Activated CD4-positive, alpha-beta memory T cell treated with anti-CD3 and anti-CD28 coated beads, Interleukin-2, amount 10 ng/mL, durations not matched to agents 7 days and 5 days (primary cell): ENCODE data around the gene C2orf49. TPM values are rescaled to one million over a fixed set of nuclear protein-coding genes. Genes with fewer than 3 reads are reported as not detected.
A peak's percentile ranks its signal among the peaks of the same experiment; 100 is the strongest.

Experiments
- CTCF ChIA-PET: fragments of 350-600 bp; sonication (Branson Sonifier 250); formaldehyde crosslinking; loops from one replicate; lab custom pipeline; 2021; ENCODE audit warnings: antibody characterized with exemption, inconsistent platforms; lab: Charles Lee
- POLR2A ChIA-PET: fragments of 350-600 bp; sonication (Branson Sonifier 250); formaldehyde crosslinking; loops from one replicate; lab custom pipeline; 2021; ENCODE audit warnings: antibody characterized with exemption; lab: Charles Lee
- DNase-seq: peaks from one replicate; pipeline ENCODE4 v3.0.0-alpha.2; 2020
- H3K27ac Mint-ChIP-seq: one replicate; pipeline ENCODE4 v1.8.0; 2021; ENCODE audit warnings: mild to moderate bottlenecking, mixed read lengths
- H3K27me3 Mint-ChIP-seq: one replicate; pipeline ENCODE4 v1.8.0; 2021; ENCODE audit warnings: mixed read lengths
- H3K36me3 Mint-ChIP-seq: one replicate; pipeline ENCODE4 v1.8.0; 2021; ENCODE audit warnings: low read depth, mixed read lengths
- H3K4me1 Mint-ChIP-seq: one replicate; pipeline ENCODE4 v1.8.0; 2021; ENCODE audit warnings: mixed read lengths
- H3K4me3 Mint-ChIP-seq: one replicate; pipeline ENCODE4 v1.8.0; 2021; ENCODE audit warnings: mild to moderate bottlenecking, mixed read lengths
- H3K9me3 Mint-ChIP-seq: one replicate; pipeline ENCODE4 v1.8.0; 2021; ENCODE audit warnings: mixed read lengths
- total RNA-seq, 2 experiments: library from RNA; stranded (reverse); gene quantifications; one replicate each; pipeline ENCODE4 v1.2.3, GENCODE V29; 2021

C2orf49 gene
- total RNA-seq, 2 experiments from 2014 or later = 22.0 to 23.5 TPM

- ChIA-PET POLR2A (interaction anchor here (1.4 to 3.5 kb wide), 2 partner anchors 9 to 11 kb away, joined by 5 to 18 read pairs; no protein-coding TSS in a partner anchor), CTCF (interaction anchor here (1.1 to 1.3 kb wide), 2 partner anchors 8 to 51 kb away, joined by 3 to 4 read pairs; no protein-coding TSS in a partner anchor)
- no peak for DNase-seq
- peaks cover 43% of the 10 kb centered on the region for H3K36me3 Mint-ChIP-seq
- H3K27ac Mint-ChIP-seq = peak overlapping the region; percentile 38
- peaks cover 42% of the 10 kb centered on the region for H3K4me1 Mint-ChIP-seq
- peak overlapping the region; percentile 42 for H3K4me3 Mint-ChIP-seq
- H3K27me3 Mint-ChIP-seq = no peaks in the 10 kb centered on the region
- no peaks in the 10 kb centered on the region for H3K9me3 Mint-ChIP-seq
These were observed 2.1 kb downstream of the C2orf49 start for GRCh38 chr2:105339414-105339813.

- H3K27ac Mint-ChIP-seq = no peak overlapping the region
These were observed 7.5 kb downstream of the C2orf49 start for GRCh38 chr2:105344704-105345345.

GRCh38 chr2:105357122-105357521 lies 19.8 kb downstream of the C2orf49 start:
- Mint-ChIP-seq H3K27me3 (no peaks in the 10 kb centered on the region), H3K4me3 (no peak overlapping the region), H3K4me1 (peaks cover 14% of the 10 kb centered on the region), H3K36me3 (peaks cover 56% of the 10 kb centered on the region), H3K27ac (no peak overlapping the region), H3K9me3 (peaks cover 4% of the 10 kb centered on the region)
- ChIA-PET CTCF (no interaction called here), POLR2A (no interaction called here)
- no peak for DNase-seq

More at GRCh38 chr2:105344704-105345345, 7.5 kb downstream of the C2orf49 start:
- Mint-ChIP-seq H3K36me3 (peaks cover 47% of the 10 kb centered on the region), H3K4me3 (no peak overlapping the region), H3K9me3 (no peaks in the 10 kb centered on the region), H3K27me3 (no peaks in the 10 kb centered on the region), H3K4me1 (peaks cover 7% of the 10 kb centered on the region)
- CTCF ChIA-PET = interaction anchor here (0.8 to 2.3 kb wide), 9 partner anchors 15 to 230 kb away, joined by 3 to 6 read pairs (median 3); no protein-coding TSS in a partner anchor
- DNase-seq = no peak
- POLR2A ChIA-PET = no interaction called here

GRCh38 chr2:105358593-105358992 lies 21.3 kb downstream of the C2orf49 start:
- Mint-ChIP-seq H3K9me3 (peaks cover 4% of the 10 kb centered on the region), H3K4me3 (no peak overlapping the region), H3K27me3 (no peaks in the 10 kb centered on the region), H3K27ac (no peak overlapping the region), H3K4me1 (peaks cover 17% of the 10 kb centered on the region), H3K36me3 (peaks cover 46% of the 10 kb centered on the region)
- CTCF ChIA-PET = interaction anchor here (1.7 kb wide), 1 partner anchor 14 kb away, joined by 5 read pairs; no protein-coding TSS in a partner anchor
- POLR2A ChIA-PET = no interaction called here
- DNase-seq = no peak

GRCh38 chr2:105361102-105361889 lies 24.0 kb downstream of the C2orf49 start:
- peaks cover 4% of the 10 kb centered on the region for H3K9me3 Mint-ChIP-seq
- no peak overlapping the region for H3K27ac Mint-ChIP-seq
- ChIA-PET POLR2A (interaction anchor here (1.0 kb wide), 1 partner anchor 12 kb away, joined by 5 read pairs; no protein-coding TSS in a partner anchor), CTCF (interaction anchor here (0.8 to 1.6 kb wide), 3 partner anchors 16 to 37 kb away, joined by 3 to 5 read pairs (median 3); partner anchors contain the start of gene FHL2)
- peaks cover 20% of the 10 kb centered on the region for H3K4me1 Mint-ChIP-seq
- DNase-seq = peak; percentile 45
- H3K27me3 Mint-ChIP-seq = no peaks in the 10 kb centered on the region
- H3K4me3 Mint-ChIP-seq = no peak overlapping the region
- H3K36me3 Mint-ChIP-seq = peaks cover 35% of the 10 kb centered on the region

GRCh38 chr2:105362862-105363591 lies 25.7 kb downstream of the C2orf49 start:
- H3K36me3 Mint-ChIP-seq = peaks cover 26% of the 10 kb centered on the region
- no peak overlapping the region for H3K4me3 Mint-ChIP-seq
- no peak for DNase-seq
- peaks cover 20% of the 10 kb centered on the region for H3K4me1 Mint-ChIP-seq
- peaks cover 2% of the 10 kb centered on the region for H3K27me3 Mint-ChIP-seq
- POLR2A ChIA-PET = no interaction called here
- no peak overlapping the region for H3K27ac Mint-ChIP-seq
- no peaks in the 10 kb centered on the region for H3K9me3 Mint-ChIP-seq
- CTCF ChIA-PET = interaction anchor here (1.0 to 2.6 kb wide), 4 partner anchors 9 to 158 kb away, joined by 3 to 8 read pairs (median 4); partner anchors contain the start of gene FHL2

- ChIA-PET POLR2A (no interaction called here), CTCF (interaction anchor here (0.7 to 2.6 kb wide), 5 partner anchors 8 to 423 kb away, joined by 3 to 8 read pairs (median 3); no protein-coding TSS in a partner anchor)
- Mint-ChIP-seq H3K9me3 (no peaks in the 10 kb centered on the region), H3K27me3 (peaks cover 2% of the 10 kb centered on the region), H3K36me3 (peaks cover 14% of the 10 kb centered on the region), H3K4me3 (no peak overlapping the region), H3K4me1 (peaks cover 21% of the 10 kb centered on the region), H3K27ac (no peak overlapping the region)
- DNase-seq = no peak
These were observed 27.2 kb downstream of the C2orf49 start for GRCh38 chr2:105364436-105365139.

- CTCF ChIA-PET = interaction anchor here (0.7 to 1.2 kb wide), 5 partner anchors 20 to 495 kb away, joined by 3 to 4 read pairs (median 3); no protein-coding TSS in a partner anchor
- no peak for DNase-seq
- POLR2A ChIA-PET = no interaction called here
- Mint-ChIP-seq H3K36me3 (peaks cover 12% of the 10 kb centered on the region), H3K9me3 (no peaks in the 10 kb centered on the region), H3K4me3 (no peak overlapping the region), H3K4me1 (peaks cover 27% of the 10 kb centered on the region), H3K27ac (no peak overlapping the region), H3K27me3 (peaks cover 2% of the 10 kb centered on the region)
These were observed 27.9 kb downstream of the C2orf49 start for GRCh38 chr2:105365206-105365605.

- ChIA-PET POLR2A (interaction anchor here (1.1 kb wide), 1 partner anchor 36 kb away, joined by 3 read pairs; no protein-coding TSS in a partner anchor), CTCF (interaction anchor here (0.8 to 4.1 kb wide), 12 partner anchors 9 to 728 kb away, joined by 3 to 41 read pairs (median 4); partner anchors contain the start of gene FHL2)
- peaks cover 2% of the 10 kb centered on the region for H3K27me3 Mint-ChIP-seq
- DNase-seq = no peak
- peaks cover 24% of the 10 kb centered on the region for H3K4me1 Mint-ChIP-seq
- H3K36me3 Mint-ChIP-seq = peaks cover 3% of the 10 kb centered on the region
- H3K4me3 Mint-ChIP-seq = no peak overlapping the region
- H3K27ac Mint-ChIP-seq = no peak overlapping the region
- no peaks in the 10 kb centered on the region for H3K9me3 Mint-ChIP-seq
These were observed 31.5 kb downstream of the C2orf49 start for GRCh38 chr2:105368759-105369408.

GRCh38 chr2:105369777-105370690 lies 32.7 kb downstream of the C2orf49 start:
- peaks cover 2% of the 10 kb centered on the region for H3K27me3 Mint-ChIP-seq
- peak overlapping the region; percentile 6 for H3K27ac Mint-ChIP-seq
- peaks cover 3% of the 10 kb centered on the region for H3K36me3 Mint-ChIP-seq
- POLR2A ChIA-PET = interaction anchor here (1.1 to 2.0 kb wide), 2 partner anchors 34 to 151 kb away, joined by 3 to 5 read pairs; no protein-coding TSS in a partner anchor
- no peaks in the 10 kb centered on the region for H3K9me3 Mint-ChIP-seq
- peaks cover 36% of the 10 kb centered on the region for H3K4me1 Mint-ChIP-seq
- CTCF ChIA-PET = interaction anchor here (0.8 to 4.1 kb wide), 11 partner anchors 10 to 727 kb away, joined by 3 to 41 read pairs (median 4); partner anchors contain the start of gene FHL2
- DNase-seq = peak; percentile 90
- H3K4me3 Mint-ChIP-seq = no peak overlapping the region
